Measurements from ENCODE around the gene DISC1.

Gene DISC1

GRCh38 chr1:231970684-231971083 is 344.1 kb downstream of the DISC1 start:
- DNase-seq, result no peak

GRCh38 chr1:231971397-231972110 is 345.0 kb downstream of the DISC1 start:
- DNase-seq, result no peak

- no peak for DNase-seq
Observed at GRCh38 chr1:231972111-231972445, 345.5 kb downstream of the DISC1 start.

GRCh38 chr1:231973830-231974229 is 347.2 kb downstream of the DISC1 start:
- DNase-seq, result no peak

GRCh38 chr1:231976231-231976630 is 349.6 kb downstream of the DISC1 start:
- DNase-seq, result no peak

- DNase-seq, result no peak
Observed at GRCh38 chr1:231981675-231982074, 355.1 kb downstream of the DISC1 start.

- no peak for DNase-seq
Observed at GRCh38 chr1:231982871-231983587, 356.4 kb downstream of the DISC1 start.

GRCh38 chr1:231983588-231984193 is 357.1 kb downstream of the DISC1 start:
- no peak for DNase-seq

GRCh38 chr1:231985296-231986023 is 358.9 kb downstream of the DISC1 start:
- DNase-seq, result no peak

GRCh38 chr1:231986631-231987336 is 360.2 kb downstream of the DISC1 start:
- no peak for DNase-seq

- DNase-seq, result no peak
Observed at GRCh38 chr1:231990388-231990787, 363.8 kb downstream of the DISC1 start.

- DNase-seq, result no peak
Observed at GRCh38 chr1:231991231-231991630, 364.6 kb downstream of the DISC1 start.

GRCh38 chr1:231993968-231994455 is 367.4 kb downstream of the DISC1 start:
- DNase-seq, result no peak

- DNase-seq, result no peak
Observed at GRCh38 chr1:231998791-231999190, 372.2 kb downstream of the DISC1 start.

- DNase-seq, result no peak
Observed at GRCh38 chr1:232005300-232005699, 378.7 kb downstream of the DISC1 start.

- DNase-seq, result no peak
Observed at GRCh38 chr1:232009741-232010140, 383.2 kb downstream of the DISC1 start.

- DNase-seq, result no peak
Observed at GRCh38 chr1:232011961-232012360, 385.4 kb downstream of the DISC1 start.

- peak; percentile 52 to 85 for DNase-seq
Observed at GRCh38 chr1:232012773-232013386, 386.3 kb downstream of the DISC1 start.

GRCh38 chr1:232014941-232015340 is 388.4 kb downstream of the DISC1 start:
- DNase-seq, result no peak

- DNase-seq, result no peak
Observed at GRCh38 chr1:232016616-232017015, 390.0 kb downstream of the DISC1 start.

- no peak for DNase-seq
Observed at GRCh38 chr1:232017057-232017456, 390.5 kb downstream of the DISC1 start.

GRCh38 chr1:232017759-232018158 is 391.2 kb downstream of the DISC1 start:
- no peak for DNase-seq
